Erythroblast (primary cell): ENCODE measurements around the gene RLN2.

Experiments used
- GATA1 ChIP-seq: IDR thresholded peaks from 2 replicates; pipeline ENCODE4 v1.6.1; 2011; ENCODE audit warnings: low read depth, mild to moderate bottlenecking, control low read depth, low read length, moderate library complexity
- POLR2A ChIP-seq: IDR thresholded peaks from 2 replicates; pipeline ENCODE4 v1.6.1; 2011; ENCODE audit warnings: mild to moderate bottlenecking, low read length

DNA sequence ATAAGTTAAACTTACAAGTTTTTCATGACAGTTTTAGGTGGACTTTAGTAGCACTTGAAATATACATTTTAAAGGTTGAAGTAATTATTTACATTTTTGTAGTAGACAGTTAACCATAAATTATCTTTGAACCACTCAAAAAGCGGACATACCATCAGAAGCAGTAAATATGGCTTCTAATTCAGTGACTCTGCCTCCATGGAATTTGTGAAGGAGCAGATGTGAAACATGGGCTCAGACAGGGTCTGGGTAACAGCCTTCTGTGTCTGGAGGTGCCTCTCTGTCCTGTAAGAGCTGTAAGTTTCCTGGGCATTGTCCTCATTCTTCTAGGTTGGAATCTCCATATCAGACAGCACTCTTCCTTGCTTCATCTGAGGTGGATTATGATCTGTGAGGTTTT, 12.4 kb downstream of the RLN2 start:
- TF ChIP-seq POLR2A: no peak
- no peak for TF ChIP-seq GATA1
